ENCODE data around the gene HSBP1.

Gene HSBP1

GRCh38 chr16:83840060-83840617, 32.4 kb downstream of the HSBP1 start:
- DNase-seq (no peak), ATAC-seq (no peak)

DNA sequence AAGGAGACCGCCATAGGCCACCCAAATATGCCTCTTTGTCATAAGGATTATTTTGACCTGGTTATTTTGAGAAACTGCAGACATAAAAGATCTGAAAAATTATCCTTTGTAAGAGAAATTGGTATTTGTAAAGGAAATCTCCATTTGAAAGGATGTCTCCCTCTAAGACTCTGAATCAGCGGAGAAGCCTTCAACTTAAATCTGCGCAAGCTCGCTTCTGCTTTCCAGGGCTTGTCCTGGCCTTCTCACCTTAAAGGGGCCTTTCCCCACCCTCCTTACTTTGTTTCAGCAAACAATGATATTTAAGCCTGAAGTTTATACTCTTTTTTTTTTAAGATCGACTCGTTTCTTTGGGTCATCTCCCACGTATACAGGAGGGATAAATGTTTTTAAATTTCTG, 34.5 kb downstream of the HSBP1 start:
- no peak for DNase-seq
- ATAC-seq = no peak

DNA sequence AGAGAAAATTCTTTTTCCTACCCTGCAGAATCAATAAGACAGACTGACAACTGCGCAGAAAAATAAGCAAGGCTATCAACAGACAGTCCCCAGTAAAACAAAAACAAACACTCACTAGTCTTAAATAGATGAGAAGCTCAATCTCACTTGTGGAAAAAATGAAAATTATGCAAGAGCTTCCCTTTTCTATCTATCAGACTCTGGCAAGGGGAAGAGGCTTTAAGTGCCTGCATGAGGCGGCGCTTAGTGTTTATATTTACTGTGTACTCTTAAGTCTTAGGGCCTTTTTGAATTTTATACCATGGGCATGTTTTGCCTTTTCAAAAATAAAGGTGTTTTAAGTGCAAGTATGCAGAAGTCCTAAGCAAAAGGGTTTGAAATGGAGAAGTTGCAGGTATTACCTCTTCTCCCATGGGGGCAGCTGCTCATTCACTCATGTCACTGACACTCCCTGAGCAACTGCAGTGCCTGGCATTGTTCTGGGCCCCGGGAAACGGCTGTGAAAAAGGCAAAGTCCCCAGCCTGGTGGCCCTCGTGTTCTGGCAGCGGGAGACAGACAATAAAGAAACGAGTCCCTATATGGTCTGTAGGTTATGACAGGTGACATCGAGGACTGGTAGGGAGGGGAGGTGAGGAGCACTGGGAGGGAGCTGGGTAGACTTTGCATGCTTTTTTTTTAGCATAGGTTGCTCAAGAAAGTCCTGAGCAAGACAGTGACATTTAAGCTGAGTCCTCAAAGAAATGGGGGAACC, 35.2 kb downstream of the HSBP1 start:
- no peak for DNase-seq
- ATAC-seq = no peak

DNA sequence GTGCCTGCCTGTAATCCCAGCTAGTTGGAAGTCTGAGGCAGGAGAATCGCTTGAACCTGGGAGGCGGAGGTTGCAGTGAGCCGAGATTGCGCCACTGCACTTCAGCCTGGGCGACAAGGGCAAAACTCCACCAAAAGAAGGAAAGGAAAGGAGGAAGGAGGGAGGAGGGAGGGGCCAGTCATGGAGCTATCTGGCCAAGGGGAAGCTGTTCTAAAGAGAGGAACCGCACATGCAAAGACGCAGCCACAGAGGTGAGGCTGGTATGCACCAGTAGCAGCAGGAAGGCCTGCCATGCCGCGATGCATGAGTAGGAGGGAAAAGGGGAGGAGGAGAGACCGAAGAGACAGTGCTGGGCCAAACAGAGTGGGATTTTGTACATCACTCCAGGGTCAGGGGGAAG, 35.9 kb downstream of the HSBP1 start:
- no peak for ATAC-seq
- no peak for DNase-seq

DNA sequence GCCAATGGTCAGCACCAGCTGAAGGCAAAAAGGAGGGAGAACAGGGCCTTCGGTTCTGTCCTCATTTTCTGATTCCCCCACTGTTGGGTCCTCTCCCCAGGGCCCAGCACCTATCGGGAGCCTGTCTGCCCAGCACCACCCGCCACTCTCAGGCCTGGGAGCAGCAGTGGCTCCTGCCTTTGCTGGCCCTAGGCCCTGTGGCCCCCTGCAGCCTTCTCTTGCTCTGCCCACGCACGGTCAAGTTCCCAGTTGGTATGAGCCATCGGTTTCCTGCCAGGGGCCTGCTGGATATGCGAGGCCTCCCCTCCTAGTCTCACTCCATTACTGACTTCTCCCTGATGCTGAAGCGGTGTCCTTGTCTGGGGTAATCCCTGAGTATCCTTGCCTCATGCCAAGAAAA, 37.5 kb downstream of the HSBP1 start:
- DNase-seq = no peak
- ATAC-seq = no peak

DNA sequence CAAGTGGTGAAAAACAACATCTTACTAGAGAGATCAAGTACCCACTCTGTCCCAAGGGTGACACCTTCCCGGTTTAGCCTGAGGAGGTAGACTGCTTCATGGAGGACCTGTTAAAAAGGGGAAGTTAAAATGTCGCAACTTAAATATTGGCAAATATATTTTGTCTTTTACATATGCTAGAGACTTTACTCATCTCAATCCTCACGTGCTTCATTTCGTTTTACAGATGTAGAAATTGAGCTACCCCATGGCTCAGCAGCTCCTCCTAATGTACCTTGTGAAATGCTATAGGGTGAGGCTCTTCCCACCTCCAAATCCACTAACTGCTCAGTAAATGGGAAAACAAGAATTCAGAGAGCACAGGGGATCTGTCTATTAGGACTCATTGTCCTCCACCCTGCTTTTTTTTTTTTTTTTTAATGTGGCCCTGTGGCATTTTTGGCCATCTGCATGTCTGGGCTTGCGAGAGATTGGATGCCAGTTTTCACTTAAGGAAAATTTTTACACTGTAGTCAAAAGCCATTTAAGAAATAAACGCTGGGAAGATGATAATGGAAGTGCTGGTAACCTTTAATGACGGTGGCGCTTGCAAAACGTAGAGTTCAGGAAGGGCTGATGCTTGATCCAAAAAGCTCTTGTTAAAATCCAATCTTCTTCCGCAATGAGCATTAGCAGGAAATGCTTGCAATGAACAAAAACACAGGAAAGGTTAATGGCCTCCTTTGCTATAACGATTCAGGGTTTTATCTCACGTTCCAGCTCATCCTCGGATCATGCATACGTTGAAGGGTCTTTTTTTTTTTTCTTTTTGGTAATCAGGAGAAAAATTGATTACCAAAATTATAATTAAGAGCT, 39.8 kb downstream of the HSBP1 start:
- ATAC-seq (no peak), DNase-seq (no peak)

GRCh38 chr16:83849421-83849820, 41.6 kb downstream of the HSBP1 start:
- DNase-seq = no peak
- no peak for ATAC-seq

DNA sequence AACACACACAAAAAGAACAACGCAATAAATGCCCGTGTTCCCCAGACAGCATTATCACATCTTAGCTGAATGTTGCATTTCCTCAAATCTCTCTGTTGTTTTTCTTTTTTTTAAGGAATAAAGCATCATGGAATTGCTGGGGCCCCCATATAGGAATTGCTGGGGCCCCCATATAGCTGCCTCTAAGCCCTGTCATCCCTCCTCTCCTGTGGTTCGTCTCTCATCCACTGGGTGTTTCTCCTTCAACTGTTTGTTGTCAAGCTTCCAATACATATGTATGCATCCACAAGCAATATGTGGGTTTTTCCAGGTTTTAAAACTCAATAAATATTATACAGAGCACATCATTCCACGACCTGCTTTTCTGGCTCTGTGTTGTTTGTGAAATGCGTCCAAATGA, 43.2 kb downstream of the HSBP1 start:
- ATAC-seq = no peak
- DNase-seq = no peak

DNA sequence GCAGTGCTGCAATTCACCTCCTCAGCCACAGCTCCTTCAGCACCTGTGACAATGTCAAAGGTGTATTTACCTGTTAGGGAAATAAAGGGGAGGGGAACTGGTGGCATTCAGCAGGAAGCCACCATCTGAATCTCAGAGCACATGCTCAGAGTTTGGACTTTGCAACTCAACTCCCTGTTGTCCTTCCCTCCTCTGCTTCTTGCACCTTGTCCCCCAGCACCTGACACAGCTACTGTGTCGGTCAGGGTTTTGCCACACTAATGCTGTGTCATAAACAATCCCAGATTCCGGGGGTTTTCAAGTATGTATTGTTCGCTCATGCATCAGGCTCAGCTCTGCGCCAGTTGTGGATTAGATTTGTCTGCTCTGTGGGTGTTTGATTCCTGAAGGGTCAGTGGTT, 43.7 kb downstream of the HSBP1 start:
- no peak for DNase-seq
- no peak for ATAC-seq

GRCh38 chr16:83852774-83853173, 45.0 kb downstream of the HSBP1 start:
- ATAC-seq = no peak
- no peak for DNase-seq

DNA sequence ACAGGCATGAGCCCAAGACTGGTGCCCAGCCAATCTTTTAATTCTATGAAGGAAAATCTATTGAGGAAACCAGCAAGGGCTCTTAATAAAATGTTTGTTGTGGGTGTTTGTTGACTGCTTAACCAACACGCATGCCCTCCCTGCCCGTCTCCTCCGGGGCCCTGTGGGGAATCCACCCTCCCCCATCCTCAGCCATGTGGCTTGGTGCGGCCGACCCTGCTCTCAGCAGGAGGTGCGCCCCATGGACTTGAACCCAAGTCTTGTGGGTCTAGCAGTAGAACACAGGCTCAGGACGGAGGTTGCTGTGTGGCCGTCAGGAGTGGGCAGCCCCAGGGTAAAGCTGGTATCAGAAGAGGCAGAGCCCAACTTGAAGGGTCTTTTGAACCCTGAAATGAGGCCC, 46.1 kb downstream of the HSBP1 start:
- ATAC-seq (no peak), DNase-seq (no peak)

DNA sequence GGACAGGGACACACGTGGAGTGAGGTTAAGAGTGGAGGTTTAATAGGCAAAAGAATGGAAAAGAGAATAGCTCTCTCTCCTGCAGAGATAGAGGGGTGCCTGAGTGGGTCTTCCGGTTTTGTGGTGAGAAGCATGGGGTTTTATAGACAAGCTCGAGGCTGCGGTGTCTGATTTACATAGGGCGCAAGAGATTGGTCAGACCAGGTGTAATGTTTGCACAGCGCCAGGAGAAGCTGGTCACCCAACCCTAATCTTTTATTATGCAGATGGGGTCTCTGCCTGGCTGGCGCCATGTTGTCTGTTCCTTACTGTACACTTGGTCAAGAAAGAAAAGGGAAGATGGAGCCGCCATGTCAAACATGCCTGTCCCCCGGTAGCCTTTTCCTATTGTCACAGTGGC, 46.6 kb downstream of the HSBP1 start:
- DNase-seq (no peak), ATAC-seq (no peak)

GRCh38 chr16:83856792-83857191, 49.0 kb downstream of the HSBP1 start:
- DNase-seq (no peak), ATAC-seq (no peak)

DNA sequence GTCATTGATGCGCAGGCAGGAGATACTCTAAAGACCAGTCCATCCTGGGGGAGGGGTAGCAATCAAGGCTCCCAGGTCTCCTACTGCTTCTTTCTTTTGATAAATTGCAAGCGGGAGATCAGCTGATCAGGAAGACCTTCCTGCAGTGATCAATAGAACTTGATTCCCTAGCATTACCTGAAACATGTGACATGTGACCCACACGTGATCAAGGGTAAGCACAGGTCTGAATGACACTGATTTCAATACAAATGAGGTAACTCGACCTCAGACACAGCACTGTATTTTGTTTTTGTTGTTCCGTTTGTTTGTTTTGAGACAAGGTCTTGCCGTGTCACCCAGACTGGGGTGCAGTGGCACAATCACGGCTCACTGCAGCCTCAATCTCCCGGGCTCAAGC, 51.5 kb downstream of the HSBP1 start:
- DNase-seq = no peak
- no peak for ATAC-seq

DNA sequence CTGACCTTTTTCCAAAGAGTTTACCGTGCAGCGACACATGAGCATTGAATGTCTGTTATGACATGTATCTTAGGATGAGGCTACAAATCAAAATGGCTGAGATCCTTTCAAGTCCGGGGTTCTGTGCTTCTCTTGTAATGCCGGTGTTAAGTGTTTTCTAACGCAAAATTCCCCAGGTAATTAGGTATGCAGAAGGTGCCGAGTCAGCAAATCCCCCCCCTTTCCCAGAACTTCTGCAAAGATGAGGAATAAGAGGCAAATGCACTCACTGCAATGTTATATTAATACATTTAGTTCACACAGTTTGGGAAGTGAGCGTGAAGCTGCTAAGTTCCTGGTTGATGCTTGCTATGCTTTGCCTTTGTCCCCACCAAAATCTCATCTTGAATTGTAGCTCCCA, 54.9 kb downstream of the HSBP1 start:
- DNase-seq = no peak
- no peak for ATAC-seq

DNA sequence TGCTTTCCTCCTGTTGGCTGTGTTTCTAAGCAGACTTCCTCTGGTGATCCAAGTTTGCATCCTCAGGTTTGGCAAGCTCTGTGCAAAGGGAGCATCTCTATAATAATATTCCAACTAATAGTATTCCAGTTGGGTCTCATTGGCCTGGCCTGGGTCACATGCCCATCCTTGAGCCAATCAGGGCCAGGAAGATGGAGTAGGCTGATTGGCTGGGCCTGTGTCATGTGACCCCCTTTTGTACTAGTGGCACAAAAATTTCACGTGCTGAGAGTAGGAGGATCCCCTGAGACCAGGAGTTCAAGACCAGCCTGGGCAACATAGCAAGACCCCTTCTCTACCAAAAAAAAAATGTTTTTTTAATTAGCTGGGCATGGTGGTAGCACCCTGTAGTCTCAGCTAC, 55.9 kb downstream of the HSBP1 start:
- ATAC-seq (no peak), DNase-seq (no peak)
